ENCODE measurements around the gene MTHFD1L.
"Not testable (repeated sequence)": the region's sequence is repeated elsewhere in the genome, so short reads cannot be mapped to it uniquely, and the experiment has no call there.

The MTHFD1L gene

DNA sequence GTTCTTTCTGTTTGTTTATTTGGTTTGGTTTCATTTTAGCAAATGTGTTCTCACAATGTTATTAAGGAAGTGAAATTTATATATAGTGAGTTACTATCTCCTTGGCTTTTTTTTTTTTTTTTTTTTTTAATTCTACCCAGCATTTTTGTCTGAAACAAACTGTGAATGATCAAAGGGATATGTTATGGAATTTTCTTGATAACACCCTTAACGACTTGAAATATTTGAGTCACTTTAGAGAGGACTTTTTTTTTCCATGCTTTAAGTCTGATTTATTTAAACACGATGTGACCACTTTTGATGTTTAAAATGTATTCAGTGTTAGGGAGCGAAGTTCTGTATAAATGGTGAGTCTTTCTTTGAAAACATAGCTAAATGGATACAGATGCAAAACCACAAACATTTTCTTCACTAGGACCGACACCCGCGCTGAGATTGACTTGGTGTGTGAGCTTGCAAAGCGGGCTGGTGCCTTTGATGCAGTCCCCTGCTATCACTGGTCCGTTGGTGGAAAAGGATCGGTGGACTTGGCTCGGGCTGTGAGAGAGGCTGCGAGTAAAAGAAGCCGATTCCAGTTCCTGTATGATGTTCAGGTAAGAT lies 149.7 kb downstream of the MTHFD1L start:
- no peak for DNase-seq (ENCODE audit: low spot score)

GRCh38 chr6:151016107-151016506 lies 150.6 kb downstream of the MTHFD1L start:
- DNase-seq (ENCODE audit: low spot score), result no peak

GRCh38 chr6:151018046-151018445 lies 152.5 kb downstream of the MTHFD1L start:
- no peak for DNase-seq (ENCODE audit: low spot score)

GRCh38 chr6:151018911-151019782 lies 153.6 kb downstream of the MTHFD1L start:
- DNase-seq (ENCODE audit: low spot score), result peak; percentile 30

DNA sequence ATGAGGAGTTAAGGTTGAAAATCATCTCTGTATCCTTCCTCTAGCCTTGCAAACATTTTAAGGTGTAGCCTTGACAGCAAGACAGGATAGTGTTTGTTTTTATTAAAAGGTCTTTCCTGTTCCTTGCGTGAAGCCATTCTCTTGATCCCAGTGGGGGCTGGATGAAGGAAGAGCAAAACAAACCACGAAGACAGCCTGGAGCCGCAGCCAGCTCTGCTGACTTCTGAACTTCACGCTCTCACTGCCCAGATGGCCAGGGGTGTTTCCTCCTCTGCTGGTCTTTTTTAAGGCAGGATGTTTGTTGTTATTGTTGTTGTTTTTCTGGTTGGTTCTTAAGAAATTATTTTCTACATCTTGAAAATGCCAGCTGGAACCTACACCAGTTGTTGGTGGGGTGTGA lies 156.4 kb downstream of the MTHFD1L start:
- no peak for DNase-seq (ENCODE audit: low spot score)

DNA sequence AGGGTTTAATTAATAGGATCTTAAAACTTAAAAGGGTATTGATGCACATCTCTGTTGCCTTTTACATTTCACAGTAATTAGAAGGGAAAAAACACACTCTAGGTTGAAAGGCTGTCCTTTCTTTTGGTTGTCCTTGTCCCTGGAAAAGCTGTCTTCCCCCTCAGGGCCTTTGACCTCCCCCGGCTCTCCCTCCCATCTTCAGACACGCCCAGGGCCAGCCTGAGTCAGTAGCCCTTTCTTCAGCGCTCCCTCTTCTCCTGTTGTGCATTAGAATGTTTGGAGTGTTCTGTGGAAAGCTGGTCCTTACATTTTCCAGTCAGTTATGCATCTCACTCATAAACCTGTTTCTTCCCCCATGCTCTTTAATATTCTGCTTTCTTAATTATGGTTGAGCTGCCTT lies 157.0 kb downstream of the MTHFD1L start:
- no peak for DNase-seq (ENCODE audit: low spot score)

- DNase-seq (ENCODE audit: low spot score), result no peak
These were observed 157.8 kb downstream of the MTHFD1L start for GRCh38 chr6:151023342-151023741.

DNA sequence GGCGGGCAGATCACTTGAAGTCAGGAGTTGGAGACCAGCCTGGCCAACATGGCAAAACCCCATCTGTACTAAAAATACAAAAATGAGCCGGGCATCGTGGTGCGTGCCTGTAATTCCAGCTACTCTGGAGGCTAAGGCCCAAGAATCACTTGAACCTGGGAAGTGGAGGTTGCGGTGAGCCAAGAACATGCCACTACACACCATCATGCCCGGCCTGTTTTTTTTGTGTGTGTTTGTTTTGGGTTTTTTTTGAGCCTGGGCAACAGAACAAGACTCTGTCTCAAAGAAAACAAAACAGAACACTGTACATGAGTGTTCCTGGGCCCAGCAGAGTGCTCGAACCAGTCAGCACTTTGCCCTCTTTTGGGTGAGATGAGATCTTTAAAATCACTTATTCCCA lies 159.1 kb downstream of the MTHFD1L start:
- no peak for DNase-seq (ENCODE audit: low spot score)

DNA sequence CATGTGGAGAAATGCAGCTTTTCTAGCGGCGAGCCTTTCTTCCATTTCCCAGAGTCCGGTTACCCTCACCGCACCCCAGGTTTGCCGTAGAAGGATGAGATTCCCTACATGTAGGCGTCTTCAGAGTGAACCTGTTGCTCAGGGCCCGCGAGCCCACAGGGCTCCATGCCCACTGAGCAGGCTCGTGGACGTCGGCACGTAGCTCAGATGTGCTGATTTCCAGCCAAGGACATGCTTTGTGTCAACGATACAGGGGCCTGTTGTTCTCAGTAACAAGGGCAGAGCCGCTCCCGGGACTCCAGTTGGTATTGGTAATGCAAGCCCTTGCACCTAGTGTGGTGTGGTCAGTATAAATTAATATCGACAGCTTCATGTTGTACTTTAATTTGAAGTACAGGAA lies 159.6 kb downstream of the MTHFD1L start:
- peak; percentile 69 for DNase-seq (ENCODE audit: low spot score)

- no peak for DNase-seq (ENCODE audit: low spot score)
These were observed 160.7 kb downstream of the MTHFD1L start for GRCh38 chr6:151026041-151026663.

GRCh38 chr6:151027295-151027747 lies 161.8 kb downstream of the MTHFD1L start:
- DNase-seq (ENCODE audit: low spot score), result no peak

DNA sequence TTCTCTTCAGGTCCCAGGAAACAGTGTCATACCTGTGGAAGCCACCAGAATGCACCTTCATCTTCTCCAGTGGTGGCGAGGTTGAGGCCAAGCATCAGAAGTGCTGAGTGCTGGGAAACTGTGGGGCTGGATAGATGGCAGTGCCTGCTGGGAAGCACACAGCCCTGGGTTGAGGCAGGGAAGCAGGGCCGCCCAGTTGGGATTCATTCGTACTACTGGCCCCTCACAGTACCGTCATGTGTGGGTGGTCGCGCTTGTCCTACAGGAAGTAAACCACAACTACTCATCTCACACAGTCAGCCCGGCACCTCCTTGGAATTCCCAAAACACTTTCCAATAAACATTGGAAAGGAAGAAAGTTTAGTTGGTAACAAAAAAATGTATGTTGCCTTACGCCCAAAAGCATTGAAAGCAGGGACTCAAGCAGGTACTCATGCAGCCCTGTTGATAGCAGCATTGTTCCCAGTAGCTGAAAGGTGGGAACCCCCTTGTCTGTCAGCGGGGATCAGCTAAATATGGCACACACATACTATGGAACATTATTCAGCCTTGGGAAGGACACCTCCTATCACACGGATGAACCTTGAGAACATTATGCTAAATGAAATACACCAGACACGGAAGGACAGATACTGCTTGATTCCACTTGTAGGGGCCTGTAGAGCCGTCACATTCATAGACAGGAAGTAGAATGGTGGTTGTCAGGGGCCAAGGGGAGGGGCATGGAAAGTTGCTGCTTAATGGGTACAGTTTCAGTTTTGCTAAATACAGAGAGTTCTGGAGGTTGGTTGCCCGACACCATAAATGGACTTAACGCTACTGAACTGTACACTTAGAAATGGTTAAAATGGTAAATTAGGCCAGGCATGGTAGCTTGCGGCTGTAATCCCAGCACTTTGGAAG lies 162.7 kb downstream of the MTHFD1L start:
- no peak for DNase-seq (ENCODE audit: low spot score)

- no peak for DNase-seq (ENCODE audit: low spot score)
These were observed 164.5 kb downstream of the MTHFD1L start for GRCh38 chr6:151029970-151030369.

GRCh38 chr6:151032034-151032433 lies 166.5 kb downstream of the MTHFD1L start:
- no peak for DNase-seq (ENCODE audit: low spot score)

- no peak for DNase-seq (ENCODE audit: low spot score)
These were observed 169.6 kb downstream of the MTHFD1L start for GRCh38 chr6:151034825-151035781.

DNA sequence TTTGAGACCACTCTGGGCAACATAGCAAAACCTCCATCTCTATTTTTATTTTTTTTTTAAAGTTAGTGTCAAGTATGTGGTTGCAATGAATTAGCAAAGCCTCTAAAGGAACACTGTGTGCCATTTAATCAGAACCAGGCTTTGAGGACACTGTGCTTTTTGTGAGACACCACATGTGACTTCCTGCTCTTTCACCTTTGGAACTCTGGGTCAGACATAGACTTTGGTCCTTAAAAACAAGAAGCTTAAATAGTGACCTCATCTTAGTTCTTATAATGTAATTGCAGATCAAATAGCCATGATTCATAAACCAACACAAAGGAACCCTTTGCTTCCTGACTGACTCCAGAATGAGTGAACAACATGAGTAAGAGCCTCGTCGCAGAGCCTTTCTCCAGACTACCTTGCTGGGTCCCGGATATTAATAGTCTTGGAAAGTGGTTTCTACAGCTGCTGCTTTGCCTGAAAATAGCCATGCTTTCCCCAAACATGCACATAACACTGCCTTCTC lies 170.8 kb downstream of the MTHFD1L start:
- DNase-seq (ENCODE audit: low spot score), result not testable (repeated sequence)

DNA sequence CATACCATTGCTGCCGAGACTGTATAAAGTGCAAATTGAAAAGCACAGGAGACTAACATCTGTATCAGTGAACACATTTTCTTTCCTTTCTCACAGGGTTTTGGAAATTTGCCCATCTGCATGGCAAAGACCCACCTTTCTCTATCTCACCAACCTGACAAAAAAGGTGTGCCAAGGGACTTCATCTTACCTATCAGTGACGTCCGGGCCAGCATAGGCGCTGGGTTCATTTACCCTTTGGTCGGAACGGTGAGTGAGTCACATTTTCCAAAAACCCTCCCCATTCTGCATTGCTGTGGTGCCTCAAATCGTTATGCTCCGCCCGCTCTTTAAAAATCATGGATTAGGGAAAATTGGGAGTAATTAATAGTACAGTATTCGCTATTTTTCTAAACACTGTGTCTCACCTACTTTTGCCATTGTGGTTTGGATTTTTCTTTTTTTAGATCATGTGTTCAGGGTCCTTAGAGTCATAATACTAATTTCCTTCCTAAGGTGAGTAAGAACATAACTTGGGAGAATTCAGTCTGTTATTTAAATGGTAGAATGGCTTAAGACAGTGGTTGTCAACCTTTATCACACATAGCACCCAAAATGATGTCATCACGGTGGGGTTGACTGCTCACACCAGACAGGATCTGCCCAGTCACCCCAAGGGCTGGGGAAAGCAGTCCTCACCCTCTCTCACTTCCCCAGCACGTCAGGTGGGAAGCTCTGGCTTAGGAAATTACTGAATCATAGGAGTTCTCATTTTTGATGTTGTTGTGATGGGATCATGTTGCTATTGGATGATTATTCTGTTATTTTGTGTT lies 171.6 kb downstream of the MTHFD1L start:
- no peak for DNase-seq (ENCODE audit: low spot score)

GRCh38 chr6:151038616-151039015 lies 173.1 kb downstream of the MTHFD1L start:
- no peak for DNase-seq (ENCODE audit: low spot score)

- DNase-seq (ENCODE audit: low spot score), result not testable (repeated sequence)
These were observed 175.5 kb downstream of the MTHFD1L start for GRCh38 chr6:151040888-151041521.

Measured in Ammon's horn (tissue), 1 donor.